Fibroblast of lung (primary cell): Measurements from ENCODE around the gene TPD52L1.

Experiments used
- EZH2 ChIP-seq: IDR thresholded peaks from 2 replicates; pipeline ENCODE4 v1.5.1; 2012; ENCODE audit warnings: low read length, control low read depth, mild to moderate bottlenecking; ENCODE audit errors: missing control alignments
- TF ChIP-seq, protein P1 (sequence below), 2 donors: IDR thresholded peaks in 1 of 2; conservative IDR thresholded peaks in 1 of 2; 1 replicate in 1 of 2; 2 replicates in 1 of 2; pipeline ENCODE4 v1.5.1; 2011 to 2012; ENCODE audit warnings: low read length in 2 of 2, control low read depth in 1 of 2, inconsistent platforms in 1 of 2, low read depth in 1 of 2, mild to moderate bottlenecking in 1 of 2

DNA sequence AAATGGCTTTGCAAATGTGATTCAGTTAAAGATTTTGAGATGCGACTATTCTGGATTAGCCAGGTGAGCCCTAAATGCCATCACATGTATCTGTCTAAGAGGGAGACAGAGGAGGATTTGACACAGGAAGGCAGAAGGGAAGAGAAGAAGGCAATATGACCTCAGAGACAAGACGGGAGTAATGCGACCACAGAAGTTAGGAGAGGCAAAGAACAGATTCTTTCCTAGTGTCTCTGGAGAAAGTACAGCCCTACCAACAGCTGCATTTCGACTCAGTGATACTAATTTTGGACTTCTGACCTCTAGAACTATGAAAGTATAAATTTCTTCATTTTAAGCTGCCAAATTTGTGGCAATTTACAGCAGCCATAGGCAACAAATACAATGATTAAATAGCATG lies 24.2 kb upstream of the TPD52L1 start:
- TF ChIP-seq EZH2: no peak
- TF ChIP-seq, protein P1, sequence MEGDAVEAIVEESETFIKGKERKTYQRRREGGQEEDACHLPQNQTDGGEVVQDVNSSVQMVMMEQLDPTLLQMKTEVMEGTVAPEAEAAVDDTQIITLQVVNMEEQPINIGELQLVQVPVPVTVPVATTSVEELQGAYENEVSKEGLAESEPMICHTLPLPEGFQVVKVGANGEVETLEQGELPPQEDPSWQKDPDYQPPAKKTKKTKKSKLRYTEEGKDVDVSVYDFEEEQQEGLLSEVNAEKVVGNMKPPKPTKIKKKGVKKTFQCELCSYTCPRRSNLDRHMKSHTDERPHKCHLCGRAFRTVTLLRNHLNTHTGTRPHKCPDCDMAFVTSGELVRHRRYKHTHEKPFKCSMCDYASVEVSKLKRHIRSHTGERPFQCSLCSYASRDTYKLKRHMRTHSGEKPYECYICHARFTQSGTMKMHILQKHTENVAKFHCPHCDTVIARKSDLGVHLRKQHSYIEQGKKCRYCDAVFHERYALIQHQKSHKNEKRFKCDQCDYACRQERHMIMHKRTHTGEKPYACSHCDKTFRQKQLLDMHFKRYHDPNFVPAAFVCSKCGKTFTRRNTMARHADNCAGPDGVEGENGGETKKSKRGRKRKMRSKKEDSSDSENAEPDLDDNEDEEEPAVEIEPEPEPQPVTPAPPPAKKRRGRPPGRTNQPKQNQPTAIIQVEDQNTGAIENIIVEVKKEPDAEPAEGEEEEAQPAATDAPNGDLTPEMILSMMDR (conservative IDR thresholded peaks at IDR 0.05 in 1 of 2, IDR thresholded peaks at IDR 0.05 in 1 of 2; ENCODE audit: low read depth in 1 of 2, low read length in 2 of 2): no peak
